Coronary artery (tissue), 2 donors: ENCODE data around the gene KRT3.

Experiments
- DNase-seq: peaks from one replicate; pipeline ENCODE4 v3.0.0-alpha.2; 2017; ENCODE audit warnings: low spot score
- H3K27ac ChIP-seq, 2 donors: fragments of 200-600 bp; sonication (generic); one replicate each; pipeline ENCODE4 v1.5.1; 2016 to 2019
- H3K4me3 ChIP-seq: fragments of 200-600 bp; sonication (generic); 2 replicates; pipeline ENCODE4 v1.5.1; 2016; ENCODE audit warnings: mild to moderate bottlenecking, moderate library complexity
- CTCF ChIP-seq: fragments of 200-600 bp; sonication (generic); IDR thresholded peaks from one replicate; pipeline ENCODE4 v1.5.1; 2019; ENCODE audit warnings: antibody characterized with exemption

The KRT3 gene

DNA sequence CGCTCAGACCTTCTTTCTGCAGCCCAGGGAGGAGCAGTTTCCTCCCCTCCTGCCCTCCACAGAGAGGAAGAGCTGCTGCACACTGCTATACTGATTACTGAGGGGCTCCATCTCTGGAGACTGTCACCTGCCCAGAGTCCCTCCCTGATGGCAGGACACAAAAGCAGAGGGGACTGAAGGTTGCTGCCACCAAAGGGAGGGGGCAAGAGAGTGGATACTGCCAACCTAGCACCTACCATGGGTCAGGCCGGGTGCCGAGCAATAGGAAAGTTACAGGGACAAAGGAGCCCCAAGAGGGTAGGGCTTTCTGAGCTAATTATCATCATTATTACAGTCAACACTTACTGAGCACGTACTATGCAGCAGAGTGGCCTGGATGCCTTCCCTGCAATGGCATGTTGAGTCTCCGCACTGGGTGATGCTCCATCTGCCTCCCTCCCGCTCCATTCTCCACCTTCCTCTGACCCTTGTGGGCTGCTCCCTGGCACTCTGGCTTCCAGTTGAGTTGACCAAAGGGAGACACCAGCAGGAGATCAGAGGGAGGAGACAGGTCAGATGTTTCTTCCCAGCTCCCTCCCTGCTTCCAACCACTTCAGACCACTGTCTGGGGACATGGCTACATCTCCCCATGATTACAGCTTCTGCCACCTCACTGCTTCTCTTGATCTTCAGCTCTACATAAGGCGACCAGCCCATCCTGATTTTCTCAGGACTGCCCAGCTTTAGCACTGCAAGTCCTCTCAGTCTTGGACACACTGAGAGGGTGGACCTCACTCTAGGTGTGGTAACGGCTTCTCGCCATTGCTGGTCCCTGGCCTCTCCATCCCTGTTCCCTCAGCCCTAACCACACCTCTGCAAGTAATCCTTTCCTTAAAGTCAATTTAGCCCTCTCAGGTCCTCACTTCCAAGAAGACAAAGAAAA lies 40.8 kb upstream of the KRT3 start:
- no peak for TF ChIP-seq CTCF
- H3K27ac ChIP-seq = no peak overlapping the region

DNA sequence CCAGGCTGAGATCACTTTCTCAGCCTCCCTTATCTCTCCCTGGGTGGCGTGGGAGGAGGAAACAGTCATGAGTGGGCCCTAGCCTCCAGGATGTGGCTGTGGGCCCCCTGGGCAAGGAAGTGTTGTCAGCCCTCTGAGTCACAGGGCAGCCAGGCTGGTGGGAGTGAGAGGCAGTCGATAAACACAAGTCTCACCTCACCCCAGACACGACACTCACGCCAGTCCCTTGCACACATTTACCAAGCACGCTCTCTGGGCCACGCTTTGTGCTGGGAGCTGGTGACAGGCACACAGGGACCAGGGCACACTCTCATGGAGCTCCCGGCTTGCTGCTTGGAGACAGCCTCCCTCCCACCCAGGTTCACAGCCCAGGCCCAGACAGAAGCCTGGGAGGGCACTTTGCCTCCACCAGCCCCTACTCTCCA lies 40.1 kb upstream of the KRT3 start:
- Histone ChIP-seq H3K27ac (no peak overlapping the region), H3K4me3 (no peak overlapping the region)
- DNase-seq = no peak
- no peak for TF ChIP-seq CTCF

More for the DNA sequence above, 40.8 kb upstream of the KRT3 start:
- H3K4me3 ChIP-seq = no peak overlapping the region
- no peak for DNase-seq

DNA sequence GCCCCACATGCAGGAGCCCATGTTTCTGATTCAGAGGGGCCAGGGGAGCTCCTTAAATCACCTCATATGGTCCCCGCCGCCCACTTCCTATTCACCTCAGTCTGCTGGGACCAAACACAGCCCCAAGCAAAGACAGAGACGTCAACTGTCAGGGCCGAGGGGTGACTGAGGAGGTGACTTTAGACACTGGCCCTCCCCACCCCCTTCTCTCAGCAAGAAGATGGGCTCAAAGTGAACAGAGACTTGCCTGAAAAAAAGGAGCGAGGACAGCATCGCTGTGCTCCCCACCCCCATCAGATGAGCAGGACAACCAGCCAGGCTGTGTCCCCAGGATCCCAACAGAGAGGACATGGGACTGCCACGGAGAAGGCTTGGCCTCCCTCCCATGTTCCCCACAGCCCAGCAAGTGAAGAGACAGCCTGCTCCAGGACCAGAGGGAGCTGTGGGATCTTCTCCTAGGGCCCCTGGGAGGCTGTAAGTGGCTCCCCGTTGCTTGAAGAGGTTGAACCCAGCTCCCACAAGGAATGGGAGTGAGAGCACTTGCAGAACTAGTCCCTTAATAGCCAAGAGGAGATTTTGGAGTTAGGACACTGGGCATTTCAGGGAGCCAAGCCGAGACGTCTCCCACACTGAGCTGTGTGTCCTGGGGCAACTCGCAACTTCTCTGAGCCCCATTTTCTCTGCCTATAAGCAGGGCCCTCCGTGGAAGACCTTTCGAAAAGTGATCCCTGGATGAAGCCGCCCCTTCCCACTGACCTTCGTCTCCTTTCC lies 39.5 kb upstream of the KRT3 start:
- no peak for TF ChIP-seq CTCF
- no peak overlapping the region for H3K27ac ChIP-seq
- DNase-seq = no peak
- no peak overlapping the region for H3K4me3 ChIP-seq

DNA sequence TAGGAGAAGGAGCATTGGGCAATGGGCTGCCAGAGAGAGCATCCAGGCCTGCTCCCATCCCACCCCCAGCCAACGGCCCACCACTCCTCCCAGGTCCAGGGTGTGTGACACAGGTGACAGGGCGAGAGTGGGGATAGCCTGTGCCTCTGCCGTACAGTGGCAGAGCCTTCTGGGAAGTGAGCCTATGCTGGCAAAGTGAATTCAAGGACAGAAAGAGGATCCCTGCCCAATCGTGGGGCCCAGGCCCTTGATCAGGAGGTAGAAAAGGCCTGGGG lies 38.7 kb upstream of the KRT3 start:
- DNase-seq = no peak
- H3K4me3 ChIP-seq = no peak overlapping the region
- no peak for TF ChIP-seq CTCF
- no peak overlapping the region for H3K27ac ChIP-seq

DNA sequence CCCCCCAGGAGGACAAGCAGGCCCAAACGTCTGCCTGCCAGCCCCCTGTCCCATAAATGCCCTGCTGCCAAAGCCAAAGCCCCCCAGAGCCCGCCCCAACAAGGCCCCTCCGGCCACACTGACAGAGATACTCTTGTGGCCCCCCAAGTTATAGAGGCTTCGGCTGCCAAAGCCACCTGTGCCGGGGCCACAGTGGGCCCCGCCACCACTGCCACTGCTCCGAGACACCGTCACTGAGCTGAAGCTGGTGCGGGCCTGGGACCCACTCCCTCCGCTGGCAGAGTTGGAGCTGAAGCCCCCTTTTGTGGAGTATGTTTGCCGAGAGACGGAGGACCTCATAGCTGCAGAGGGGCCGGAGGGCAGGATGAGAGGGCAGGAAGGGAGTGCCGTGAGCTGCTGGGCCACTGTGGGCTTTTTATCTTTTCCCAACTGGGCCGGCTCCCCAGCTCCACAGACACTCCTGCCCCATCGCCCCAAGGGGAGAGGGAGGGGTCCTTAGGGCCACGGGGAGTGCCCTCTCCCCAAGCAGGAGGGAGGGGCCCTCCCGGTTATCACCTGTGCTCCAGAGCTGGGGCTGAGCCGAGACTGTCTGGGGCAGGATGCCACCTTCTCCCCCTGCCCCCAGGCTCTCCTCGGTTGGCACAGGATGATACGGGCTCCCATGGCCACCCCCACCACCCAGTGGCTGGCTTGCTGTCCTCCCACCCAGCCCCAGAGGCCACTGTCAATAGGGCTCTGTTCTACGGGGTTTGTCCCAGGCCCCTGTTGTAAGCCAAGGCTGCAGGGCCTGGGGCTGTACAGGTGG lies 38.2 kb upstream of the KRT3 start, which contains the start of gene KRT79:
TSS of gene KRT79 (minus strand) at position 390 of the 805 bp plus-strand sequence. CDS start at position 339, 51 bp downstream.
- no peak within 1 kb of the TSS for H3K27ac ChIP-seq
- DNase-seq = no peak
- no peak for TF ChIP-seq CTCF
- no peak within 1 kb of the TSS for H3K4me3 ChIP-seq

DNA sequence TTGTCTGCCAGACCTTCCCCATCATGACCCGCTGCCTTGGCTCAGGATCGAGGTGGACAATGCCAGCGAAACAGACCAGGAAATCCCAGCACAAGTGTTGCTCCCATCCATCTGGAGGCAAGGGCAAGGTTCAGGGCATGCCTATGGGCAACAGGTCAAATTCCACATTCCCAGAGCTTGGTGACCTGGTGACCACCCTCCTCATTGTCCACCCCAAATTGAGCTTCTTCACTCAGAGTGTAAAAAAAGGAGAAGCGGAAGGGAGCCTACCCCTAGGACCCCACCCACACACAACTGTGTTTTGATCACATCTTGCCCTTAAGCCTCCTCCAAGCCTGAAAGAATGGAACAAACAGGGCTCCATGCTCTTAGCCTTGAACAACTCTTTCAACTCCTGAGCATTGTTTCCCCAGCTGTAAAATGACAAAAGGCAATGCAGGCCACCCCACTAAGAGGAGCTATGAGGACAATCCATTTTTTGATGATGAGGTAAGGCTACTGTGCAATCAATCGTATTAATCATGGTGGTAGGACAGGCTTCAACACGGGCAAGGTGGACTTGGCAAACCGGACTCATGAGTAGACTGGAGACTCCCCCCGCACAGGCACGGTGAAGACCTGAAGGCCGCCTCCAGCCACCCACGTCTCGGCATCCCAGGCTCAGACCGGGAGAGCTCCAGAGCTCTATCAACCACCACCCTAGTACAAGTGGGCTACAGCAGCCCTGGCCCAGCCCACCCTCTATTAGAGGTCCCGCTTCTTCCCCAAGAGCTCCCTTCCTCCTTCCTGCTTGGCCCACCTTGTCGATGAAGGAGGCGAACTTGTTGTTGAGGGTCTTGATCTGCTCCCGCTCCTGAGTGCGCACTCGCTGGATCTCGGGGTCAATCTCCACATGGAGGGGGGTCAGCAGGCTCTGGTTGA lies 37.3 kb upstream of the KRT3 start:
- no peak for TF ChIP-seq CTCF
- Histone ChIP-seq H3K4me3 (no peak overlapping the region), H3K27ac (no peak overlapping the region)
- DNase-seq = no peak
